ENCODE data around the gene EPRS1. TPM values are rescaled to one million over a fixed set of nuclear protein-coding genes. Genes with fewer than 3 reads are reported as not detected.
A peak's percentile ranks its signal among the peaks of the same experiment; 100 is the strongest.
"Not testable (repeated sequence)": the region's sequence is repeated elsewhere in the genome, so short reads cannot be mapped to it uniquely, and the experiment has no call there.

The EPRS1 gene
- total RNA-seq, result 199 TPM

- FAIRE-seq, result no peak
These were observed at the start of gene EPRS1 for GRCh38 chr1:220046052-220046930. TSS of gene EPRS1 (minus strand) at chr1:220046505. CDS start at chr1:220046388, 117 bp downstream.

GRCh38 chr1:220094016-220094911 lies 48.0 kb upstream of the EPRS1 start, which contains the start of gene IARS2:
TSS of gene IARS2 (plus strand) at chr1:220094132. CDS start at chr1:220094217, 85 bp downstream.
- DNase-seq (ENCODE audit: low spot score in 2 of 2) (peak; percentile 90), FAIRE-seq (no peak)

More at GRCh38 chr1:220046052-220046930, at the start of gene EPRS1:
- peak; percentile 77 to 87 for DNase-seq (ENCODE audit: low spot score in 2 of 2)

- FAIRE-seq (no peak), DNase-seq (ENCODE audit: low spot score in 2 of 2) (no peak)
These were observed 47.2 kb upstream of the EPRS1 start for GRCh38 chr1:220093361-220094015.

- no peak for DNase-seq (ENCODE audit: low spot score in 2 of 2)
- FAIRE-seq, result no peak
These were observed 46.4 kb upstream of the EPRS1 start for GRCh38 chr1:220092694-220093093.

- FAIRE-seq (no peak), DNase-seq (ENCODE audit: low spot score in 2 of 2) (peak; percentile 69 to 79)
These were observed 43.6 kb upstream of the EPRS1 start, which contains the start of gene BPNT1 for GRCh38 chr1:220089650-220090556. TSS of gene BPNT1 (minus strand) at chr1:220089788. CDS start at chr1:220079846, 9,942 bp downstream.

- DNase-seq (ENCODE audit: low spot score in 2 of 2); FAIRE-seq: not testable (repeated sequence)
These were observed 40.0 kb upstream of the EPRS1 start for GRCh38 chr1:220086261-220086686.

- FAIRE-seq (no peak), DNase-seq (ENCODE audit: low spot score in 2 of 2) (no peak)
These were observed 38.2 kb upstream of the EPRS1 start for GRCh38 chr1:220084460-220084859.

- FAIRE-seq (no peak), DNase-seq (ENCODE audit: low spot score in 2 of 2) (no peak)
These were observed 31.6 kb upstream of the EPRS1 start for GRCh38 chr1:220077887-220078286.

GRCh38 chr1:220076861-220077762 lies 30.8 kb upstream of the EPRS1 start:
- DNase-seq (ENCODE audit: low spot score in 2 of 2) (no peak), FAIRE-seq (no peak)

GRCh38 chr1:220067269-220068204 lies 21.2 kb upstream of the EPRS1 start:
- no peak for FAIRE-seq
- DNase-seq (ENCODE audit: low spot score in 2 of 2), result no peak

- FAIRE-seq (no peak), DNase-seq (ENCODE audit: low spot score in 2 of 2) (no peak)
These were observed 16.3 kb upstream of the EPRS1 start for GRCh38 chr1:220062629-220063028.

- FAIRE-seq (no peak), DNase-seq (ENCODE audit: low spot score in 2 of 2) (no peak)
These were observed 14.6 kb upstream of the EPRS1 start for GRCh38 chr1:220060876-220061275.

- no peak for DNase-seq (ENCODE audit: low spot score in 2 of 2)
- FAIRE-seq, result no peak
These were observed 10.1 kb upstream of the EPRS1 start for GRCh38 chr1:220056374-220056773.

GRCh38 chr1:220045356-220046051 lies 801 bp downstream of the EPRS1 start:
- FAIRE-seq (no peak), DNase-seq (ENCODE audit: low spot score in 2 of 2) (no peak)

- FAIRE-seq, result no peak
- no peak for DNase-seq (ENCODE audit: low spot score in 2 of 2)
These were observed 1.5 kb downstream of the EPRS1 start for GRCh38 chr1:220044678-220045355.

GRCh38 chr1:220043646-220044045 lies 2.7 kb downstream of the EPRS1 start:
- FAIRE-seq (no peak), DNase-seq (ENCODE audit: low spot score in 2 of 2) (no peak)

Data from frontal cortex (tissue), 4 donors.